IMR-90 (cell line): ENCODE measurements around the gene CD40LG. TPM values are rescaled to one million over a fixed set of nuclear protein-coding genes. Genes with fewer than 3 reads are reported as not detected.

Experiments
- ATAC-seq: fragments of 200-7000 bp; cut with Tn5 transposase; 2 replicates; pipeline ENCODE4 v1.9.1; 2020; ENCODE audit warnings: low read depth, mild to moderate bottlenecking, moderate library complexity
- BruUV-seq: library from RNA; stranded (reverse); fragments of 400-500 nt; replicated peaks from 2 replicates; lab custom pipeline; 2021; lab: Mats Ljungman, UMichigan
- CTCF ChIA-PET: fragments of 300-600 bp; formaldehyde crosslinking; extraction: SDS; loops from one replicate; lab custom pipeline; 2021; ENCODE audit warnings: antibody characterized with exemption; lab: Yijun Ruan, JAX
- POLR2A ChIA-PET: fragments of 300-600 bp; sonication (Branson Sonifier 250); formaldehyde crosslinking; loops from one replicate; lab custom pipeline; 2022; ENCODE audit warnings: antibody characterized with exemption; ENCODE audit not compliant: unreplicated experiment; lab: Charles Lee
- DNase-seq: peaks from one replicate; pipeline ENCODE4 v3.0.0; 2013
- H2AFZ ChIP-seq: replicated peaks from 2 replicates; pipeline ENCODE3; 2013; ENCODE audit warnings: low read length, mild to moderate bottlenecking; ENCODE audit not compliant: poor library complexity
- H2AK5ac ChIP-seq: 2 replicates; pipeline ENCODE4 v1.6.1; 2013; ENCODE audit warnings: low read depth, low read length, inconsistent platforms
- H2AK9ac ChIP-seq: replicated peaks from 2 replicates; pipeline ENCODE3; 2013; ENCODE audit warnings: mild to moderate bottlenecking, low read depth, low read length, moderate library complexity; ENCODE audit not compliant: poor library complexity
- H2BK120ac ChIP-seq: 2 replicates; pipeline ENCODE4 v1.6.1; 2013; ENCODE audit warnings: low read depth, low read length, inconsistent platforms
- H2BK15ac ChIP-seq: 3 replicates; pipeline ENCODE4 v1.6.1; 2013; ENCODE audit warnings: low read depth, low read length, inconsistent platforms
- H2BK20ac ChIP-seq: 2 replicates; pipeline ENCODE4 v1.6.1; 2013; ENCODE audit warnings: low read depth, mild to moderate bottlenecking, inconsistent platforms, low read length, moderate library complexity
- H2BK5ac ChIP-seq: 2 replicates; pipeline ENCODE4 v1.6.1; 2013; ENCODE audit warnings: mild to moderate bottlenecking, low read depth, low read length, inconsistent platforms; ENCODE audit not compliant: poor library complexity, severe bottlenecking
- H3K14ac ChIP-seq: replicated peaks from 2 replicates; pipeline ENCODE4 v1.6.1; 2013; ENCODE audit warnings: low read depth, low read length, inconsistent platforms
- H3K18ac ChIP-seq: 2 replicates; pipeline ENCODE4 v1.6.1; 2013; ENCODE audit warnings: low read depth, low read length, control low read depth
- H3K23ac ChIP-seq: 2 replicates; pipeline ENCODE4 v1.6.1; 2013; ENCODE audit warnings: low read depth, low read length, inconsistent platforms
- H3K27ac ChIP-seq: 2 replicates; pipeline ENCODE4 v1.5.1; 2013; ENCODE audit warnings: mild to moderate bottlenecking, control low read depth, low read length; ENCODE audit not compliant: insufficient read depth
- H3K27me3 ChIP-seq: 2 replicates; pipeline ENCODE4 v1.6.1; 2013; ENCODE audit warnings: low read length; ENCODE audit not compliant: control insufficient read depth, insufficient read depth
- H3K36me3 ChIP-seq: 2 replicates; pipeline ENCODE4 v1.6.1; 2013; ENCODE audit warnings: low read length, mixed read lengths; ENCODE audit not compliant: control insufficient read depth, insufficient read depth
- H3K4ac ChIP-seq: 2 replicates; pipeline ENCODE4 v1.6.1; 2013; ENCODE audit warnings: low read depth, low read length, inconsistent platforms
- H3K4me1 ChIP-seq: 2 replicates; pipeline ENCODE4 v1.6.1; 2013; ENCODE audit warnings: low read length, mixed read lengths; ENCODE audit not compliant: control insufficient read depth, insufficient read depth
- H3K4me2 ChIP-seq: 2 replicates; pipeline ENCODE4 v1.6.1; 2013; ENCODE audit warnings: low read depth, mild to moderate bottlenecking, control low read depth, low read length, moderate library complexity
- H3K4me3 ChIP-seq: 2 replicates; pipeline ENCODE4 v1.5.1; 2013; ENCODE audit warnings: low read depth, mild to moderate bottlenecking, control low read depth, low read length, moderate library complexity; ENCODE audit not compliant: insufficient read depth
- H3K56ac ChIP-seq: 2 replicates; pipeline ENCODE4 v1.6.1; 2013; ENCODE audit warnings: low read length, inconsistent platforms; ENCODE audit not compliant: insufficient read depth; ENCODE audit errors: extremely low read depth
- H3K79me1 ChIP-seq, 2 experiments: 2 replicates each; pipeline ENCODE4 v1.6.1; 2013; ENCODE audit warnings: low read length in 2 of 2, inconsistent platforms in 1 of 2, low read depth in 1 of 2
- H3K9ac ChIP-seq: 2 replicates; pipeline ENCODE4 v1.6.1; 2013; ENCODE audit warnings: low read depth, low read length, control low read depth
- H3K9me1 ChIP-seq: 2 replicates; pipeline ENCODE4 v1.6.1; 2013; ENCODE audit warnings: low read length, inconsistent platforms; ENCODE audit not compliant: insufficient read depth
- H3K9me3 ChIP-seq: 2 replicates; pipeline ENCODE4 v1.6.1; 2013; ENCODE audit warnings: low read length; ENCODE audit not compliant: control insufficient read depth, insufficient read depth
- H4K20me1 ChIP-seq: 2 replicates; pipeline ENCODE4 v1.6.1; 2013; ENCODE audit warnings: low read length, inconsistent platforms; ENCODE audit not compliant: insufficient read depth
- H4K5ac ChIP-seq: 2 replicates; pipeline ENCODE4 v1.6.1; 2013; ENCODE audit warnings: mild to moderate bottlenecking, low read depth, low read length, control low read depth
- H4K8ac ChIP-seq, 2 experiments: 2 replicates each; pipeline ENCODE4 v1.6.1; 2013; ENCODE audit warnings: low read depth in 2 of 2, low read length in 2 of 2, control low read depth in 1 of 2, inconsistent platforms in 1 of 2
- H4K91ac ChIP-seq: 2 replicates; pipeline ENCODE4 v1.6.1; 2013; ENCODE audit warnings: low read depth, low read length, inconsistent platforms; ENCODE audit not compliant: insufficient read depth
- CHD1 ChIP-seq: IDR thresholded peaks from 2 replicates; pipeline ENCODE4 v1.6.1; 2012; ENCODE audit warnings: low read depth, low read length, improper control_type of control experiment
- FOS ChIP-seq: fragments of 150-350 bp; IDR thresholded peaks from 2 replicates; pipeline ENCODE4 v1.6.1; 2016; ENCODE audit warnings: low read depth, low read length
- POLR2A ChIP-seq: IDR thresholded peaks from 2 replicates; pipeline ENCODE4 v1.6.1; 2012; ENCODE audit warnings: mild to moderate bottlenecking, low read depth, low read length
- RAD21 ChIP-seq: IDR thresholded peaks from 2 replicates; pipeline ENCODE4 v1.6.1; 2012; ENCODE audit warnings: low read length, improper control_type of control experiment
- RFX5 ChIP-seq: IDR thresholded peaks from 2 replicates; pipeline ENCODE4 v1.8.0; 2012; ENCODE audit warnings: low read depth, mild to moderate bottlenecking, low read length, moderate library complexity
- WGBS, 2 experiments: methylation state at CpG; one replicate each; pipeline versions ENCODE4 v1.1.5 to v1.1.7; 2013; ENCODE audit warnings: missing lambda C conversion rate in 2 of 2; ENCODE audit not compliant: insufficient read length in 1 of 2; ENCODE audit errors: extremely low coverage in 2 of 2; 5-methylcytosine and 5-hydroxymethylcytosine counted together
- dilution Hi-C: fragments of 300-500 bp; cut with HindIII; formaldehyde crosslinking; loops from one replicate; pipeline ENCODE4 v1.14.3; 2018; ENCODE audit warnings: low sequenced_read_pairs; ENCODE audit not compliant: unreplicated experiment
- in situ Hi-C: fragments of 300-500 bp; cut with MboI; formaldehyde crosslinking; loops from 3 replicates; pipeline ENCODE4 v1.14.3; 2019; ENCODE audit warnings: low sequenced_read_pairs, inconsistent platforms, mixed read lengths
- intact Hi-C: fragments of 100-400 bp; cut with micrococcal nuclease; formaldehyde crosslinking; loops from 2 replicates; pipeline ENCODE4 v1.10.0; 2022
- polyA plus RNA-seq, 3 experiments: library from polyadenylated mRNA; depleted of rRNA; stranded (reverse); fragments of >200 nt; gene quantifications; 2 replicates each; pipeline ENCODE4 v1.2.3, GENCODE V29; 2012; ENCODE audit warnings: low replicate concordance in 1 of 3
- total RNA-seq: library from RNA; depleted of rRNA; stranded (reverse); fragments of >200 nt; gene quantifications from 2 replicates; pipeline ENCODE4 v1.2.3, GENCODE V29; 2012

The CD40LG gene
- total and polyA plus RNA-seq, 2 of the 4 experiments (the other 2 are of a cell fraction) = not detected

- ATAC-seq = no peak
- CTCF ChIA-PET = no interaction called here
- no peak overlapping the region for H3K56ac ChIP-seq
These were observed 26.5 kb downstream of the CD40LG start for GRCh38 chrX:136674270-136674985.

More at GRCh38 chrX:136674270-136674985, 26.5 kb downstream of the CD40LG start:
- no peak overlapping the region for H2BK15ac ChIP-seq
- H3K4me1 ChIP-seq = no peaks in the 10 kb centered on the region
- no CpG with 5 or more reads among the region's 5 CpGs for WGBS, 2 experiments
- no peak overlapping the region for H3K23ac ChIP-seq
- H4K5ac ChIP-seq = no peak overlapping the region
- POLR2A ChIA-PET = no interaction called here
- H3K36me3 ChIP-seq = no peaks in the 10 kb centered on the region
- H3K9ac ChIP-seq = no peak overlapping the region
- H3K4ac ChIP-seq = no peak overlapping the region
- H3K9me1 ChIP-seq = no peaks in the 10 kb centered on the region
- no peak overlapping the region for H4K91ac ChIP-seq
- H4K8ac ChIP-seq = no peak overlapping the region
- H2BK120ac ChIP-seq = no peak overlapping the region
- dilution Hi-C loops (no loop called here), in situ Hi-C loops (no loop called here), intact Hi-C loops (no loop called here)
- no TSS peak for BruUV-seq
- no peaks in the 10 kb centered on the region for H4K20me1 ChIP-seq
- no peak overlapping the region for H2BK20ac ChIP-seq
- TF ChIP-seq FOS = no peak
- TF ChIP-seq RFX5 = no peak
- TF ChIP-seq CHD1 = no peak
- no peak for TF ChIP-seq RAD21
- no peak for TF ChIP-seq POLR2A
- DNase-seq = no peak
- H3K9me3 ChIP-seq = no peaks in the 10 kb centered on the region
- H3K18ac ChIP-seq = no peak overlapping the region
- H3K27me3 ChIP-seq = no peaks in the 10 kb centered on the region; the same call in none of the 2 replicates
- no peak overlapping the region for H2AK9ac ChIP-seq
- H3K79me1 ChIP-seq = no peaks in the 10 kb centered on the region
- no peak overlapping the region for H3K4me3 ChIP-seq
- no peak overlapping the region for H3K14ac ChIP-seq
- no peak overlapping the region for H3K27ac ChIP-seq
- no peak overlapping the region for H2BK5ac ChIP-seq
- H2AFZ ChIP-seq = no peak overlapping the region
- no peak overlapping the region for H3K4me2 ChIP-seq
- no peak overlapping the region for H2AK5ac ChIP-seq
